GM21447 (cell line): Measurements from ENCODE around the gene SMARCD1.
"Not testable (repeated sequence)": the region's sequence is repeated elsewhere in the genome, so short reads cannot be mapped to it uniquely, and the experiment has no call there.

Experiments used
- ATAC-seq: cut with Tn5 transposase; IDR thresholded peaks from one replicate; pipeline ENCODE4 v1.9.1; 2021; ENCODE audit not compliant: unreplicated experiment

Gene SMARCD1

GRCh38 chr12:50077099-50077498 lies 8.0 kb upstream of the SMARCD1 start:
- ATAC-seq = no peak

GRCh38 chr12:50078281-50078680 lies 6.9 kb upstream of the SMARCD1 start:
- no peak for ATAC-seq

GRCh38 chr12:50079771-50080170 lies 5.4 kb upstream of the SMARCD1 start:
- ATAC-seq = no peak

GRCh38 chr12:50081096-50081808 lies 3.9 kb upstream of the SMARCD1 start:
- ATAC-seq = no peak

GRCh38 chr12:50082644-50083043 lies 2.5 kb upstream of the SMARCD1 start:
- ATAC-seq = no peak

GRCh38 chr12:50083301-50083700 lies 1.8 kb upstream of the SMARCD1 start:
- no peak for ATAC-seq

GRCh38 chr12:50084409-50084774 lies 750 bp upstream of the SMARCD1 start:
- not testable (repeated sequence) for ATAC-seq

- no peak for ATAC-seq
These were observed 502 bp downstream of the SMARCD1 start for GRCh38 chr12:50085615-50086072.

- ATAC-seq = no peak
These were observed 1.0 kb downstream of the SMARCD1 start for GRCh38 chr12:50086148-50086547.

- no peak for ATAC-seq
These were observed 2.0 kb downstream of the SMARCD1 start for GRCh38 chr12:50087151-50087550.

- ATAC-seq = no peak
These were observed 2.9 kb downstream of the SMARCD1 start for GRCh38 chr12:50087995-50088394.

GRCh38 chr12:50088577-50089335 lies 3.6 kb downstream of the SMARCD1 start:
- ATAC-seq = no peak

GRCh38 chr12:50089730-50090129 lies 4.6 kb downstream of the SMARCD1 start:
- ATAC-seq = no peak

GRCh38 chr12:50090391-50090790 lies 5.2 kb downstream of the SMARCD1 start:
- ATAC-seq = no peak

- ATAC-seq = no peak
These were observed 12.8 kb downstream of the SMARCD1 start for GRCh38 chr12:50097952-50098351.

- ATAC-seq = no peak
These were observed 14.3 kb downstream of the SMARCD1 start for GRCh38 chr12:50099302-50100008.

GRCh38 chr12:50100561-50100960 lies 15.4 kb downstream of the SMARCD1 start:
- no peak for ATAC-seq

- no peak for ATAC-seq
These were observed 16.5 kb downstream of the SMARCD1 start for GRCh38 chr12:50101663-50102062.

- ATAC-seq = no peak
These were observed 17.0 kb downstream of the SMARCD1 start for GRCh38 chr12:50102131-50102531.

GRCh38 chr12:50102646-50103309 lies 17.6 kb downstream of the SMARCD1 start:
- no peak for ATAC-seq

- no peak for ATAC-seq
These were observed 18.2 kb downstream of the SMARCD1 start for GRCh38 chr12:50103351-50103750.
